Ovary (tissue), 9 donors: Measurements from ENCODE around the gene GUCA1C. TPM values are rescaled to one million over a fixed set of nuclear protein-coding genes. Genes with fewer than 3 reads are reported as not detected.

Source experiments
- DNase-seq, 5 donors: peaks; one replicate each; pipeline ENCODE4 v3.0.0-alpha.2; 2019 to 2020
- H3K27ac ChIP-seq, 2 donors: fragments of 200-600 bp; one replicate each; pipeline versions ENCODE4 v1.5.1 to v1.8.0; 2019 to 2022
- H3K27me3 ChIP-seq: fragments of 200-600 bp; one replicate; pipeline ENCODE4 v1.8.0; 2022
- H3K36me3 ChIP-seq: fragments of 200-600 bp; sonication (generic); one replicate; pipeline ENCODE4 v1.5.1; 2019
- H3K4me1 ChIP-seq: one replicate; pipeline ENCODE4 v1.8.1; 2013; ENCODE audit warnings: mild to moderate bottlenecking, moderate library complexity; ENCODE audit not compliant: insufficient read depth
- H3K4me3 ChIP-seq: fragments of 200-600 bp; sonication (generic); one replicate; pipeline ENCODE4 v1.5.1; 2017
- H3K9me3 ChIP-seq, 2 donors: fragments of 200-600 bp in 1 of 2; sonication (generic) in 1 of 2; one replicate each; pipeline versions ENCODE4 v1.5.1 to v1.8.1; 2013 to 2019; ENCODE audit warnings: mild to moderate bottlenecking in 1 of 2, moderate library complexity in 1 of 2
- EP300 ChIP-seq: sonication (generic); formaldehyde crosslinking; IDR thresholded peaks from one replicate; pipeline ENCODE4 v1.6.1; 2017; ENCODE audit warnings: antibody characterized with exemption
- POLR2A ChIP-seq: fragments of 450-650 bp; IDR thresholded peaks from one replicate; pipeline ENCODE4 v1.6.1; 2017; ENCODE audit warnings: antibody characterized with exemption, mild to moderate bottlenecking, moderate library complexity
- WGBS, 3 donors: extraction: QIAGEN DNeasy Blood & Tissue Kit in 1 of 3; methylation state at CpG; one replicate each; pipeline versions ENCODE4 v1.1.5 to v1.1.7; 2013 to 2017; 5-methylcytosine and 5-hydroxymethylcytosine counted together
- intact Hi-C, 4 donors: fragments of 100-400 bp; cut with DNase I; formaldehyde crosslinking; loops; one replicate each; pipeline versions ENCODE4 v1.11.0 to v1.15.1; 2022 to 2023
- polyA plus RNA-seq, 2 donors: library from polyadenylated mRNA; stranded (reverse); fragments of 200-250 nt in 1 of 2; fragments of 350-450 nt in 1 of 2; fragmentation: Illumina TruSeq in 1 of 2; extraction: RNeasy Lipid Tissue Mini Kit (QIAGEN cat#74804) in 1 of 2; gene quantifications; one replicate each; pipeline ENCODE4 v1.2.3, GENCODE V29; 2013 to 2014
- total RNA-seq, 7 donors: library from RNA; depleted of rRNA in 2 of 7; stranded (reverse); fragments of >200 nt in 2 of 7; fragmentation: NEBNext Ultra II Directional in 3 of 7; extraction: Animal tissue kit (Norgen Biotek cat#: 25700) in 3 of 7; gene quantifications; one replicate each; pipeline versions ENCODE4 v1.1.0 to v1.2.4, GENCODE V29; 2016 to 2023
- TF ChIP-seq, protein P1 (sequence below), 3 donors: fragments of 450-650 bp in 2 of 3; fragments of 200-600 bp in 1 of 3; IDR thresholded peaks; one replicate each; pipeline versions ENCODE4 v1.5.1 to v1.8.0; 2016 to 2022; ENCODE audit warnings: antibody characterized with exemption in 3 of 3, mild to moderate bottlenecking in 1 of 3
- donor health status: DM: no; HTN: no; CAD: no; lungs with moderate emphysema.
- donor health status: DM: no; HTN: no; CAD: no.
- donor health status: Bipolar disorder and iron deficiency.
- donor health status: DM: yes; HTN: yes; CAD: no.
- donor health status: DM: no; HTN: no; CAD: no.
- donor health status: DM: yes; HTN: yes; CAD: no.

Gene GUCA1C
- total and polyA plus RNA-seq, 9 donors: 0.38 to 1.8 TPM; not detected in 7

- intact Hi-C loops: no loop called here
- DNase-seq: no peak
- TF ChIP-seq, protein P1, sequence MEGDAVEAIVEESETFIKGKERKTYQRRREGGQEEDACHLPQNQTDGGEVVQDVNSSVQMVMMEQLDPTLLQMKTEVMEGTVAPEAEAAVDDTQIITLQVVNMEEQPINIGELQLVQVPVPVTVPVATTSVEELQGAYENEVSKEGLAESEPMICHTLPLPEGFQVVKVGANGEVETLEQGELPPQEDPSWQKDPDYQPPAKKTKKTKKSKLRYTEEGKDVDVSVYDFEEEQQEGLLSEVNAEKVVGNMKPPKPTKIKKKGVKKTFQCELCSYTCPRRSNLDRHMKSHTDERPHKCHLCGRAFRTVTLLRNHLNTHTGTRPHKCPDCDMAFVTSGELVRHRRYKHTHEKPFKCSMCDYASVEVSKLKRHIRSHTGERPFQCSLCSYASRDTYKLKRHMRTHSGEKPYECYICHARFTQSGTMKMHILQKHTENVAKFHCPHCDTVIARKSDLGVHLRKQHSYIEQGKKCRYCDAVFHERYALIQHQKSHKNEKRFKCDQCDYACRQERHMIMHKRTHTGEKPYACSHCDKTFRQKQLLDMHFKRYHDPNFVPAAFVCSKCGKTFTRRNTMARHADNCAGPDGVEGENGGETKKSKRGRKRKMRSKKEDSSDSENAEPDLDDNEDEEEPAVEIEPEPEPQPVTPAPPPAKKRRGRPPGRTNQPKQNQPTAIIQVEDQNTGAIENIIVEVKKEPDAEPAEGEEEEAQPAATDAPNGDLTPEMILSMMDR (IDR thresholded peaks at IDR 0.05): no peak
- no peak for TF ChIP-seq POLR2A
- H3K9me3 ChIP-seq: no peaks in the 10 kb centered on the region
- H3K4me1 ChIP-seq: no peaks in the 10 kb centered on the region
- no peak overlapping the region for H3K27ac ChIP-seq
- H3K27me3 ChIP-seq: no peaks in the 10 kb centered on the region
- H3K36me3 ChIP-seq: no peaks in the 10 kb centered on the region
- H3K4me3 ChIP-seq: no peak overlapping the region
- WGBS, 3 donors: 81 to 90% (median 89%) methylated on average over 11 of the region's 11 CpGs
Observed at GRCh38 chr3:108946292-108947285, 7.1 kb downstream of the GUCA1C start.

DNA sequence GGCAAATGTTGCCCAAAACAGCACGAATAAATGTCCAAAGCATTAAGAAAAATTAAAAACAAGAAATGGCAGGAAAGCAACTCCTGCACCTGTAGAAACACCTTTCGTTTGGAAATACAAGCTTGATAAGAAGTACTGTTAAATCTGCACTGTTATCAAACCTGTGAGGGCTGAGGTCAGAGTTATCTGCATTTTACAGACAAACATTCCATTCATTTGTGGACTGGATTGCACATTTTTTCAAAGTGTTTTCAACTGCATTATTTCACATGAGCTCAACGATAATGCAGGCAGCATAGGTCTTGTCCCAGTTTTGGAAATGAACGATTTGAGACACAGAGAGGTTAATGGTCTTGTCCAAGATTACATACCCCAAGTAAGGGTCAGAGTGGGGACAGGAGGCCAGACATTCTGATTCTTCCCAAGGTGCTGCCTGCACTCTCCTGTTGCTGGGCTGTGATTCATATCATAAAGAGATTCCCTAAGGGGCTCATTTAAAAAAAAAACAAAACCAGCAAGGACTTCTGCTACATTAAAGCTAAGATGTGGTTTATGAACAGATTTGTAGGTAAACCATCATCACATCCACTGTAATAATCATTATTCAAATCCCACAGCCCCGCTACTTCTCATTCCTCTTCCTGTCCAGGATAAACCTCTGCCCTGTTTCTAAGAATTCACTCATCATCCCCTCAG lies 13.0 kb downstream of the GUCA1C start:
- H3K4me3 ChIP-seq: no peak overlapping the region
- no peaks in the 10 kb centered on the region for H3K4me1 ChIP-seq
- no peak overlapping the region for H3K27ac ChIP-seq
- TF ChIP-seq POLR2A (no peak), EP300 (no peak)
- TF ChIP-seq, protein P1 (IDR thresholded peaks at IDR 0.05): no peak
- DNase-seq: no peak
- WGBS, 3 donors: 47 to 51% (median 49%) methylated on average over 5 of the region's 5 CpGs
- intact Hi-C loops: no loop called here
- H3K36me3 ChIP-seq: no peaks in the 10 kb centered on the region
- H3K27me3 ChIP-seq: no peaks in the 10 kb centered on the region
- no peaks in the 10 kb centered on the region for H3K9me3 ChIP-seq

DNA sequence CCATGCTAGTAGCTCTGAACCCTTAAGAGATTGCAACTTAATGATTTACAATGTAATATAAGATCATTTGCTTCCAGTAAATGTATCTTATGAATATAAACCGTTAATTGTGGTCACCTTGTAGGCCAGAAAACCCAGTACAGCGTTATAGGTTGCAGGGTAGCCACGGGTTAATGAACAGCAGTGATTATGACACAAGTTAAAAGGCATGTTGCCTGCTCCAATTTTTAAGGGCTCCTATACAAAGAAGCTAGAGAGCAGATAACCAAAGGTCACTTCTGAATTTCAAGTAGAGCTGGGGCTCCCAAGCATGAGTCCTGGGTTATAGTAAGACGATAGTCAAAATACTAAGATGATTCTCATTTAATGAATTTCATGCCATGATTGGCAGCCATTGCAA lies 13.5 kb downstream of the GUCA1C start:
- H3K4me3 ChIP-seq: no peak overlapping the region
- TF ChIP-seq, protein P1 (IDR thresholded peaks at IDR 0.05): no peak
- TF ChIP-seq POLR2A: no peak
- no peak for TF ChIP-seq EP300
- no peaks in the 10 kb centered on the region for H3K9me3 ChIP-seq
- H3K4me1 ChIP-seq: no peaks in the 10 kb centered on the region
- DNase-seq: no peak
- no peak overlapping the region for H3K27ac ChIP-seq
- WGBS, 3 donors: 39 to 68% (median 66%) methylated on average over 4 of the region's 4 CpGs
- intact Hi-C loops: no loop called here
- H3K36me3 ChIP-seq: no peaks in the 10 kb centered on the region
- no peaks in the 10 kb centered on the region for H3K27me3 ChIP-seq

- intact Hi-C loops: no loop called here
Observed at GRCh38 chr3:108936924-108937689, 16.6 kb downstream of the GUCA1C start.

More at GRCh38 chr3:108936924-108937689, 16.6 kb downstream of the GUCA1C start:
- Histone ChIP-seq H3K27ac (no peak overlapping the region), H3K4me1 (no peaks in the 10 kb centered on the region), H3K36me3 (no peaks in the 10 kb centered on the region), H3K27me3 (no peaks in the 10 kb centered on the region), H3K9me3 (no peaks in the 10 kb centered on the region), H3K4me3 (no peak overlapping the region)
- TF ChIP-seq, protein P1 (IDR thresholded peaks at IDR 0.05): no peak
- TF ChIP-seq EP300 (no peak), POLR2A (no peak)
- DNase-seq: no peak
- WGBS, 3 donors: 38 to 51% (median 45%) methylated on average over 8 of the region's 8 CpGs
